SIG-M5 treated with dmso at 0.1 percent for 504 hours (cell line): ENCODE results near the gene USHBP1.
A peak's percentile ranks its signal among the peaks of the same experiment; 100 is the strongest.
"Not testable (repeated sequence)": the region's sequence is repeated elsewhere in the genome, so short reads cannot be mapped to it uniquely, and the experiment has no call there.

Experiments used
- DNase-seq: peaks from one replicate; lab custom pipeline; 2025; ENCODE audit not compliant: unreplicated experiment; lab: John Stamatoyannopoulos, UW

The USHBP1 gene

DNA sequence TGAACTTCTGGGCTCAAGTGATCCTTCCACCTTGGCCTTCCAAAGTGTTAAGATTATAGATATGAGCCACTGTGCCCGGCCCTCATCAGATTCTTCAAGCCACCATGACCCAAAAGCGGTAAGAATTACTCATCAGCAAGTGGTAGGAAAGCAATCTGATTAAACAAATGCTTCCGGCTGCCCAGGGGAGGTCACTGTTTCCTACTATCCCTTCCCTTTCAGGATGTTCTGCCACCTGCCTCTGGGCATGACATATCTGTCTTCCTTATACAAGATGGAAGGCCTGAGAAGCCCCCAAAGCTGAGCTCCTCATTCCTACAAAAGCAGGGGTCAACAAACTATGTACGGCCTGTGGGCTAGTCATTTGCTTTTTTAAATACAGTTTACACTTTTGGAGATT is 31.7 kb upstream of the USHBP1 start:
- DNase-seq: no peak

DNA sequence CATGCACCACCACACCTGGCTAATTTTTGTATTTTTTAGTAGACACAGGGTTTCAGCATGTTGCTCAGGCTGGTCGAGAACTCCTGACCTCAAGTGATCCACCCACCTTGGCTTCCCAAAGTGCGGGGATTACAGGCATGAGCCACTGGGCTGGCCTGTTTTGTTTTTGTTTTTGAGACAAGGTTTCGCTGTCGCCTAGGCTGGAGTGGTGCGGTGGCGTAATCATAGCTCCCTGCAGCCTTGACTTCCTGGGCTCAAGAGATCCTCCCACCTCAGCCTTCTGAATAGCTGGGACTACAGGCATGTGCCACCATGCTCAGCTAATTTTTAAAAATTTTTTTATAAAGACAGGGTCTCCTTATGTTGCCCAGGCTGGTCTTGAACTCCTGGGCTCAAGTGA is 31.0 kb upstream of the USHBP1 start:
- not testable (repeated sequence) for DNase-seq

DNA sequence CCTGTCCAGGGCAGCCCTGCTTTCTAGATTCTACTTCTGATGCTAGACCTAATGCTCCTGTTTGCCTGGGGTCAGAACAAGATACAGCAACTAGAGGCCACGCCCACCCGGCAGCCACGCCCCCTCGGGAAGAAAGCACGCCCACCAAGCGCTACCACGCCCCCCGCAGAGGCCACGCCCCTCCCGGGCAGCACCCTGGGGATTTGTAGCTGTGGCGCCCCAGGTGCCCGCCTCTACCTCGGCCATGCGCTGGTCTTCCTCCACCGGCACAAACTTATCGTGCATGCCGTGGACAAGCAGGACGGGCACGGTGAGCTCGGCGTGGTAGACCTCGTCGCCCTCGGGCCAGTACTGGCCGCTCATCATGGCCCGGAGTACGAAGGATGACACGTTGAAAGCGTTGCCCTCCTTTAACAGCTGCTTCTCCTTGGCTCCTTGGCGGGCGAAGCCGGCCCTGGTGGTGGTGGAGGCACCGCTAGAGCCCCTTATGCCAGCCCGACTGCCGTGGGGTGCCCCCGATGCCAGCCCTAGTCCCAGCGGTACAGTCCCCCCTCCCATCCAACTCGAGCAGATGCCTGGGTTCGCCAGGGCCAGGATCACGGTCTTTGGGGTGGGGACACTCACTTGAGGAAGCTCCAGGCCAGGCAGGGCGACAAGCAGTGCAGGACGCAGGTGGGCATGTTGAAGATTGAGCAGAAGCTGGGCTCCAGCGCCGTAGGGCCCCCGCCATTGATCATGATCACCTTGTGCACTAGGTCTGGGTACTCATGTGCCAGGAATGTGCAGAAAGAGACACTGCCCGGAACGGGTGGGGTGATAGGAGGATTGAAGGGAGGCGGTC is 29.7 kb upstream of the USHBP1 start:
- no peak for DNase-seq

DNA sequence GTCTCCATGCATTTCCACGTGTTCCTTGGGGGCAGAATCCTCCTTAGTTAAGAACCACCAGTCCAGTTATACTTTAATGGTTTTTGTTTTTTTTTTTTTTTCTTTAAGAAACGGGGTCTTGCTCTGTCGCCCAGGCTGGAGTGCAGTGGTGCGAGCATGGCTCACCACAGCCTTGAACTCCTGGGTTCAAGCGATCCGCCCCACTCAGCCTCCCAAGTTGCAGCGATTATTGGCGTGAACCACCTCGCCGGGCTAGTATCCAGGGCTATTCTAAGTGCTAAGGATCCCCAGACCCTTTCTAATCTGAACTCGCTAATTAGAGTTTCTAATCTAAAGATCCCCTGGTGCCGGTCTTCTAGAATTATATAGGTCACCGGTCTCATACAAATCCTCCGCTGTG is 29.1 kb upstream of the USHBP1 start:
- no peak for DNase-seq

DNA sequence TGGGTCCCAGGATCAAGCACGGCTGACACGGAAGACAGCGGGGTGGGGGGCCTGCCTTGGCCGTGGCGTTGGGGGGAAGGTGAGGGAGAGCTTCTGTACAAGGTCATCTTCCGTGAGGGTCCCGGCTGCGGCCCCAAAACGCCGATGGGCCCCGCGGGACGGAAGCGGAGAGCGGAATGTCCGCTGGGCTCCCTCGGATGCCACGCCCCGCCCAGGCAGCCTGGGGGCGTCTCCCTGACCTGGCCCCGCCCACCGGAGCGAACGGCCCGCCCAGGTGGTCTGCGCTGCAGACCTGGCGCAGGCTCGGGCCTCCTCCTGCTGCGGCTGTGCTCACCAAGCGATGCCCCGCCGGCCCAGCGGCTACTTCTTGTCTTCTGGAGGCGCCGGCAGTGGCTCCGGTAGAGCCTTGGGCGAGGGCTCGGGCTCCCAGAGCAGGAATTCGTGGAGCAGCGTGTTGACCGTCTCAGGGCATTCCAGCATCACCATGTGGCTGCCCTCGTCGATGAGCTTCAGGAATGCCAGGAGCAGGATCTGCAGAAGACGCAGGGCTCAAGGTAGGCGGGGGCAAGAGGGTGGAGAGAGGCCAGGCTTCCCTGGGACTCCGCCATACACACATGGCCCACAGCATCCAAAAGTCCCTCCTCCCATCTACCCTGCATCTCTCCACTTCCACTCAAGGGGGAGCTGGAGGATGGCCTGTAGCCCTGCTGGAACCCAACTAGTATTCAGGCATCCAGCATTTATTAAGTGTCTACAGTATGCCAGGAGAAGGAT is 27.9 kb upstream of the USHBP1 start:
- peak; percentile 88 for DNase-seq

DNA sequence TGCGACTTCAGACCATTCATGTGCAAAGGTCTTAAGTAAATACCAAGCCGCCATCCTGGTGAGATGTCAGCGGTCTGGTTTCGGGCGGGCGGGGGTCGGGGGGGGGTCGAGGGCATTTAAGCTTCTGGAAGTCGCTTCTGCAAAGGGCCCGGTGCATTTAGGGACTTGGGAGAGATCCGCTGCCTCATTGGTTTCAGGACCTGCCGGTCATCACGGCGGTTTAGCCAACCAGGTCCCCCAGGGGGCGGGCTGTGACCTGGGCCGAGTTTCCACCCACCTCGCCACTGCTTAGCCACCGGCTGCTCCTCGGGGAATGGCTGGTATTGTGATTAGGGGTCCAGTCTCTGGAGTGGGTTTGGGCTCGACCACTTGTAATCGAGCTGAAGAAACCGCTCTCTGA is 24.9 kb upstream of the USHBP1 start:
- peak; percentile 38 for DNase-seq

DNA sequence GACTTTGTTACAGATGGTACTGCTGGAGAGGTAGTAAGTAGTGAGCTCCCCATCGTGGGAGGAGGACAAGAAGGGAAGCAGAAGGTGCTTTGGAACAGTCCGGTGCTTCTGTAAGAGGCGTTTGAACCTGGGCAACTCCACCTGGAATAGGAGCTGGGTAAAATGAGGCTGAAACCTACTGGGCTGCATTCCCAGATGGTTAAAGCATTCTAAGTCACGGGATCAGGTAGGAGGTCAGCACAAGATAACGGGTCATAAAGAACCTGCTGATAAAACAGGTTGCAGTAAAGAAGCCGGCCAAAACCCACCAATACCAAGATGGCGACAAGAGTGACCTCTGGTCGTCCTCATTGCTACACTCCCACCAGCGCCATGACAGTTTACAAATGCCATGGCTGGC is 22.2 kb upstream of the USHBP1 start:
- DNase-seq: no peak

DNA sequence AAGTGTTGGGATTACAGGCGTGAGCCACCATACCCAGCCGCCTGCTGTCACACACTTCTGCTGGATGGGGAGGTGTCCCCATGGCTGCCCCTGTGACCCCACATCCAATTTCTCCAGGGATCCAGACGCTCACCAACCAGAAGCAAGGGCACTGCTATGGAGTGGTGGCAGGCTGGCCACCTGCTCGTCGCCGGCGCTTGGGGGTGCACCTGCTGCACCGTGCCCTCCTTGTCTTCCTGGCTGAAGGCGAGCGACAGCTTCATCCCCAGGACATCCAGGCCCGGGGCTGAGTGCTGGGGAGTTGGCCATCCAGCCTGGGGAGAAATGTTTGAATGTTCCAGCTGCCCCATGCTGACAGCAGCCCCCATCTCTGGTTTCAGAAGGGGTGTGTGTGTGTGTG is 21.7 kb upstream of the USHBP1 start:
- DNase-seq: no peak

DNA sequence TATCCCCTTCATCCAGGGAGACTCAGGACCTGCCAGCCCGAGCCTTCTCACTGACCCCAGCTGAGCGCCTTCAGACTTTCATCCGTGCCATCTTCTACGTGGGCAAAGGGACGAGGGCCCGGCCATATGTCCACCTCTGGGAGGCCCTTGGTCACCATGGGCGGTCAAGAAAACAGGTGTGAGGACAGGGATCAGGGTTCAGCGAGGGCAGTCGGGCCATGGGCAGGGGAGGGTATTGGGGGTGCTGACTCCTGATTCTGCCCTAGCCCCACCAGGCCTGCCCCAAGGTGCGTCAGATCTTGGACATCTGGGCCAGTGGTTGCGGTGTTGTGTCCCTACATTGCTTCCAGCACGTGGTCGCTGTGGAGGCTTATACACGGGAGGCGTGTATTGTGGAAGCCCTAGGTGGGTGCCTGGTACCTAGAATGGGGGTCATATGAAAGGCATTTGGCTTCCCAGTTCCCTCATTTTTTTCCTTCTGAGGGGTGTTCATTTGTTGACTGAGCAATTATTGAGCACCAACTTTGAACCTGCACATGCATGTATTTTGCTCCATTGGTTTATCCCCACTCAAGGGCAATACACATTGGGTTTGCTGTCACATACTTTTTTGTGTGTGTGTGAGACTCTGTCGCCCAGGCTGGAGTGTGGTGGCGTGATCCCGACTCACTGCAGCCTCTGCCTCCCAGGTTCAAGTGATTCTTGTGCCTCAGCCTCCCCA is 21.0 kb upstream of the USHBP1 start:
- no peak for DNase-seq

DNA sequence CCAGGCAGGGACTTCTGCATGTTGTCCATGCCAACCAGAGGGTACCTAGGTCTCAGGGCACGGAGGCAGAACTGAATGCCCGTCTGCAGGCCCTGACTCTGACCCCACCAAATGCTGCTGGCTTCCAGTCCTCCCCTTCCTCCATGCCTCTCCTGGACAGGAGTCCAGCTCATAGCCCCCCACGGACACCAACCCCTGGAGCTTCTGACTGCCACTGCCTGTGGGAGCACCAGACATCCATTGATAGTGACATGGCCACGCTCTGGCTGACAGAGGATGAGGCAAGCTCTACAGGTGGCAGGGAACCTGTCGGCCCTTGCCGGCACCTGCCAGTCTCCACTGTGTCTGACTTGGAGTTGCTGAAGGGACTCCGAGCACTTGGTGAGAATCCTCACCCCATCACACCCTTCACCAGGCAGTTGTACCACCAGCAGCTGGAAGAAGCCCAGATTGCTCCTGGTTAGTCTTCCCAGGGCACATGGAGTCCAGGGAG is 19.0 kb upstream of the USHBP1 start:
- no peak for DNase-seq

DNA sequence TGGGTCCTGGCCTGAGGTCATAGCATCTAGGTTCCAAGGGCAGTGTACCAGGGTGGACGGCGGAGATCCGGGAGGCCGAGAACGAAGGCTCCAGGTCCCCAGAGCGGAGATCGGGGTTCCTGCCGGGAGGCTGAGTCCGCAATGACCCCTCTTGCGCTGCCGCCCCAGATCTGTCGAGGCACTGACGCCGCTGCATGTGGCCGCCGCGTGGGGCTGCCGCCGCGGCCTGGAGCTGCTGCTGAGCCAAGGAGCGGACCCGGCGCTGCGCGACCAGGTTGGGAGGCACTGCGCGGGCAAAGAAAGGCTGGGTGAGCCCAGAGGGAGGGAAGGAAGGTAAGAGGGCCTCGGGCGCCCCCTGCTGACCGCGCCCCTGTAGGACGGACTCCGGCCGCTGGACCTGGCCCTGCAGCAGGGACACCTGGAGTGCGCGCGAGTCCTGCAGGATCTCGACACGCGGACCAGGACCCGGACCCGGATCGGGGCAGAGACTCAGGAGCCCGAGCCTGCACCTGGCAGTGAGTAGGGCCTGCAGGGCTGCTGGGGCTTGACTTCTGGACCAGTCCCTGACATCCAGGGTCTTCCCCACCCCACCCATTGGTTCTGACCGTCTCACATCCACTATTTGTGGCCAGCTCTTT is 18.1 kb upstream of the USHBP1 start:
- peak; percentile 74 for DNase-seq

DNA sequence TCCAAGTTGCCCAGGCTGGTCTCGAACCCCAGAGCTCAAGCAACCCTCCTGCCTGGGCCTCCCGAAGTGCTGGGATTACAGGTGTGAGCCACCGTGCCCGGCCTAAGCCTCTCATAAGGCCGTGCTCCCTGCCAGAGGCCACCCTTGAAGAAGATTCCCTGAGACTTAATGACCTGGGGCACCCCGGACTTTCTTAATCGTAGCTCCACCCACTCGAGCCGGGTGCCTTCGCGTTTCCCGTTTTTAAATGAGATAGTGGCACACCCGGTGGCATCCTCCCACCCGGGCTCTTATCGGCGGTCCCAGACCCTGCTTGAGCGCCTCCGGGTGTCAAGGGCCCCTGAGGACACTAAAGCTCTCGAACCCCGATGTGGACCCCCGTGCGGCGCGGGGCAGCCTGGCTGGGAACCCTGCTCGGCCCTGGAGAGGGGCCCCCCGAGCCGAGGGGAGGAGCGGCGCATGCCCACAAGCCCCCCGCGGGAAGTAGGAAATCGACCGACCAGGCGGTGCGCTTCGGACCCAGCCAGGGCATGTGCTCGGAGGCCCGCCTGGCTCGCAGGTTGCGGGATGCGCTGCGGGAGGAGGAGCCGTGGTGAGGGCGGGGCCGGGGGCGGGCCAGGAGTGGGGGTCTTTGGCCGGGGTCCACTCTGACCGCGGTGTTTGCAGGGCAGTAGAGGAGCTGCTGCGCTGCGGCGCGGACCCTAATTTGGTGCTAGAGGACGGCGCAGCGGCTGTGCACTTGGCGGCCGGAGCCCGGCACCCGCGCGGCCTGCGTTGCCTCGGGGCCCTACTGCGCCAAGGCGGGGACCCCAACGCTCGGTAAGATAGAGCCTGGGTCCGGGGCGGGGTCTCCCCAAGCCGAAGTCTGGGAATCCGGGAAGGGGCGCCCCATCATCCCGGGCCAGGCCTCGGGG is 17.1 kb upstream of the USHBP1 start, which contains the start of gene ANKLE1:
Gene ANKLE1, plus strand, starts transcription at position 511 of the 914 bp plus-strand sequence. Its CDS starts 20 bp downstream, at position 531.
- peak; percentile 81 for DNase-seq

DNA sequence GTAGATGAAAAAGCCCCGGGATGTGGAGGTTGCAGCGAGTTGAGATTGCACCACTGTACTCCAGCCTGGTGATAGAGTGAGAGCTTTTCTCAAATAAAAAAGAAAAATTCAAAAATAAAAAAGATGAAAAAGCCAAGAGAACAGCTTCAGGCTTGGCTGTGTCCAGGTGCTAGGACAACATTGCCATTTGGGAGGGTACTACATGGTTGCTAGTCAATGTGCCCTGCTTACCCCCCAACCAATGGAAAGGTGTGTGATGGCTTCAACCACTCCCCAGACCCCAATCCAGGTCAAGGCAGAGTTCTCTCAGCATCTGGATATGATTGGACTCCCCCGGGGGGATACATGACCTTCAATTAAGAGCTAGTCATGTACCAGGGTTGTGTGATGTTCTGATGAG is 14.9 kb upstream of the USHBP1 start:
- DNase-seq: no peak

DNA sequence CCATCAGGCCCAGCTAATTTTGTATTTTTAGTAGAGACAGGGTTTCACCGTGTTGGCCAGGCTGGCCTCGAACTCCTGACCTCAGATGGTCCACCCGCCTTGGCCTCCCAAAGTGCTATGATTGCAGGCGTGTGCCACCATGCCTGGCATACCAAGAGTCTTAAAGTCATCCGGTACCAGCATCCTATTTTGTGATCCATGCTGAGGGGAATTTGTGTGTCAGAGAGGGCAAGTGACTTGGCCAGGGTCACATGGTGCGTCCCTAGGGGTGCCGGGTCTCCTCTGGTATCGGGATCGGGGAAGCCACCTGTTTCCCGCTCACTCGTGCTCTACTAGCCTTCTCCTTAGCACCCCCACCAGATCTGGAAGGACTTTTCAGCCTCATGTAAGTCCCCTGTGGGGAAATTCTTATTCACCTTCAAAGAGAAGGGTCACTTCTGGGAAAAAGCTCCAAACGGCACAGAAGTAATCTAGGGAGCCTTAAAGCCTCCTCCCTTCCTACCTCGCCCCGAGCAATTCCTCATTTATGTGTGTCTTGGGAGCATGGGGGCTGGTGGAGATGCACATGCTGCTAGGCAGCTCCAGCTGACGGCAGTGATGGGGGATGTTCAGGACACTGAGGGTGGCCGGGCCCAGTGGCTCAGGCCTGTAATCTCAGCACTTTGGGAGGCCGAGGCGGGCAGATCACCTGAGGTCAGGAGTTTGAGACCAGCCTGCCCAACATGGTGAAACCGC is 11.1 kb upstream of the USHBP1 start:
- no peak for DNase-seq

DNA sequence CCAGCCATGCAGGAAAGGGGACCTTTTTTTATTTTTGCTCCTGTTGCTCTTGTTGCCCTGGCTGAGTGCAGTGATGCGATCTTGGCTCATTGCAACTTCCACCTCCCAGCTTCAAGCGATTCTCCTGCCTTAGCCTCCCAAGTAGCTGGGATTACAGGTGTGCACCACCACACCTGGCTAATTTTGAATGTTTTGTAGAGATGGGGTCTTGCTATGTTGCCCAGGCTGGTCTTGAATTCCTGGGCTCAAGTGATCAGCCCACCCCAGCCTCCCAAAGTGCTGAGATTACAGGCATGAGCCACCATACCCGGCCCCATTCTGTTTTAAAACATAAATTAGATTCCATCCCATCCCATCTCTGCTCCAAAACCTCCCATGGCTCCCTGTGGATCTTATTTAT is 10.3 kb upstream of the USHBP1 start:
- DNase-seq: not testable (repeated sequence)

DNA sequence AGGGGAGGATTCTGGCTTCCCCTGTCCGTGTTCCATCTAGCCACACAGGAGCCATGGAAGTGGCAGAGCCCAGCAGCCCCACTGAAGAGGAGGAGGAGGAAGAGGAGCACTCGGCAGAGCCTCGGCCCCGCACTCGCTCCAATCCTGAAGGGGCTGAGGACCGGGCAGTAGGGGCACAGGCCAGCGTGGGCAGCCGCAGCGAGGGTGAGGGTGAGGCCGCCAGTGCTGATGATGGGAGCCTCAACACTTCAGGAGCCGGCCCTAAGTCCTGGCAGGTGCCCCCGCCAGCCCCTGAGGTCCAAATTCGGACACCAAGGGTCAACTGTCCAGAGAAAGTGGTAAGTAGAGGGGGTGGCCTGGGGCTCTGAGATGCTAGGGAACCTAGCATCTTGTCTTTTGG is 4.2 kb upstream of the USHBP1 start:
- no peak for DNase-seq

DNA sequence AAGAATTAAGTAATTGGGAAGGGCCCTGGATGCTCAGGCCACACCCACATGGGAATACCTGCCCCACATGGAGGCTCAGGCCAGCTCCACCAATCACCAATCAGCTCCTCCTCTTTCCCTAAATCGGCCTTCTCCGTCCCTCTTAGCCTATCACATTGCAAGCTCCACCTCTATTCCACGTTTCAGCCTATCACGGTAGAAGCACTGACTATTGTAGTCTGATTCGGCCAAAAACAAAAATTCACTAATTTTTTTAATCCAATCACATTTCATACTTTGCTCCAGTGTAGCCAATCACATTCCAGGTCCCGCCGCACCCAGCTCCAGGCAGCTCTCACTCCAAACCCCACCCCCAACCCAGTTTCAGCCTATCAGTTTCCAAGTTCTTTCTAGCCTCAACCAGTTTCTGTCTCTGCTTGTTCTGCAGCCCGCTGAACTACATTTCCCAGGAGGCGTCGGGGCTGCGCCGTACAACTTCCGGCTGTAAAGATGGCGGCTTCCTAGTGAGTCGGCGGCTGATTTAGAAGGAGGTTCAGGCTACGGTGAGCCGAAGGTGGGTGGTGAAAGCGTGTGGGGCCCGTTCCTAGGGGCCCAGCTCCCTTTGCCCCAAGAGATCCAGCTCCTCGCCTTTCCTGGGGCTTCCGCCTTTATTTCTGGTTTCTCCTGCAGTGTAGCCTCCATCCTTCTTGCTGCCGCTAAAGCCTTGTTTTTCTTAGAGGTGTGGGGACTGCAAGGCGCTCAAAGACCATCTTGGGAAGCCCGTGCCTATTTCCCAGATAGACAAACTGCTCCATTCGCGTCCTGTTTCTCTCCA is 2.6 kb upstream of the USHBP1 start, which contains the start of gene BABAM1:
Gene BABAM1, plus strand, starts transcription at position 469 of the 814 bp plus-strand sequence. CDS start 1,364 bp downstream, outside the sequence.
- peak; percentile 100 for DNase-seq

DNA sequence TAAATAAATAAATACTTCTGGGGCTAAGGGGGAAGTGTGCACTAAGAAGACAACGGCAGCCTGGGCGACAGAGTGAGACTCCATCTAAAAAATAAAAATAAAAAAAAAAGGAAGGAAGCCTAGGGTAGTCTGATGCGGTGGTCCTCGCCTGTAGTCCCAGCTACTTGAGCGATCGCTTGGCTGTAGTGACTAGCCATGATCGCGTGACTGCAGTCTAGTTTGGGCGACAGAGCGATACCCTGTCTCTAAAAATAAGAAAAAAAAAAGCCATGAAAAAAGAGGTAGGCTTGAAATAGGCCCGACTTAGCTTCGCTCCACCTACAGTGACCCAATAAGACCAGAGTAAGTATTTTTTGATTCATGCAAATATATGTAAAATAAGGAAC is 2.0 kb upstream of the USHBP1 start:
- DNase-seq: no peak
